Fibroblast of villous mesenchyme (primary cell): ENCODE measurements around the gene MEX3A. TPM values are rescaled to one million over a fixed set of nuclear protein-coding genes. Genes with fewer than 3 reads are reported as not detected.

ENCODE experiments used
- DNase-seq: peaks from one replicate; pipeline ENCODE4 v3.0.0-alpha.2; 2010; ENCODE audit warnings: low read depth
- H3K4me3 ChIP-seq: 2 replicates; pipeline ENCODE4 v1.5.1; 2011; ENCODE audit warnings: low read depth, mild to moderate bottlenecking, low read length
- CTCF ChIP-seq: IDR thresholded peaks from 2 replicates; pipeline ENCODE4 v1.5.1; 2012; ENCODE audit warnings: low read depth, mild to moderate bottlenecking, low read length; ENCODE audit not compliant: insufficient read depth
- total RNA-seq: library from RNA; depleted of rRNA; stranded (reverse); fragments of >200 nt; gene quantifications from 2 replicates; pipeline ENCODE4 v1.2.3, GENCODE V29; 2012

The MEX3A gene
- total RNA-seq, 1 donor: 1.7 TPM

DNA sequence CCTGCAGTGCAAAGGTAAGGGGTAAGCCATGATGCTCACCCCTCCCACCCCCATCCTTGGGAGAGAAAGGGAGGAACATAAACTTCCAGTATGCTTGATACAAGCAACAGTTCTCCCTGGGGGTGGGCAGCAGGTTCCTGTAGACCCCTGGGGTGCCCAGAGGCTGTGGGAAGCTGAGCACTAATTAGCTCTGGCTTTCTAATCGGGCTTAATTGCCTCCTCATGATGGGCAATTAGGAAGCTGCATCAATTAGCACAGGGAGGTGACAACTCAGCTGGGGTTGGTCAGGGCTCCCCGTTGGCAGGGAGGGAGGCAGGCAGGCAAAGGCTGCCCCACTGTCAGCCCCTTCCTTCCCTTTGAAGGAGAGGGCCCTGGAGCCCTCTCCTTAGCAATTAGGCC lies 16.5 kb upstream of the MEX3A start:
- no peak overlapping the region for H3K4me3 ChIP-seq
- no peak for DNase-seq
- TF ChIP-seq CTCF: no peak

DNA sequence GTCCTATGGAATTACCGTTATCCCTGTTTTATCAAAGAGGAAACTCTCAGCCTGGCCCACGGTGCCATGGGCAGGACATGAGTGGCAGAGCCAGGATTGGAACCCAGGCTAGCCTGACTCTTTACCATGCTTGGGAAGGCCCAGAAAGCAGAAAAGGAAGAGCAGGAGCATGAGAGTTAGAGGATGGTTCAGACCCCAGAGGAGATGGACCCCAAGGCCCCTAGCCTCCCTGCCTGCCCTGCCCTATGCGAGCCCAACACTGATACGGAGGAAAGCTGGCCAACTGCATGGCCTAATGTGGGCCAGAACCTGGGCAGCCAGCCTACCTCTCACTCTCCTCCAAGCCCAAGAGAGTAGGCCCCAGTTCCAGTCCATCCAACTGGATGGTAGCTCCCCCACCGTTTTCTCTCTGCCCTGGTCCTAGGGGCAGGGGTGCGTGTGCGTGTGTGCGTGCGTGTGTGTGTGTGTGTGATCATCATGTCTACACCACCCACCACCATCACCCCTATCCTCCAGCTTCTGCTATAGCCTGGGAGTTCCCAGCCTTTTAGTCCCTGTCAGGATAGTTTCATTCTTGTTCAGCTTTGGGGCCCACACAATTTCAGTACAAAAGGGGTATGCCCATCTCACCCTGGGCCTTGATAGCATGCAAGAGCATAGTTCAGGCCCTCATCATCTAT lies 15.4 kb upstream of the MEX3A start:
- TF ChIP-seq CTCF: no peak
- H3K4me3 ChIP-seq: no peak overlapping the region
- no peak for DNase-seq

DNA sequence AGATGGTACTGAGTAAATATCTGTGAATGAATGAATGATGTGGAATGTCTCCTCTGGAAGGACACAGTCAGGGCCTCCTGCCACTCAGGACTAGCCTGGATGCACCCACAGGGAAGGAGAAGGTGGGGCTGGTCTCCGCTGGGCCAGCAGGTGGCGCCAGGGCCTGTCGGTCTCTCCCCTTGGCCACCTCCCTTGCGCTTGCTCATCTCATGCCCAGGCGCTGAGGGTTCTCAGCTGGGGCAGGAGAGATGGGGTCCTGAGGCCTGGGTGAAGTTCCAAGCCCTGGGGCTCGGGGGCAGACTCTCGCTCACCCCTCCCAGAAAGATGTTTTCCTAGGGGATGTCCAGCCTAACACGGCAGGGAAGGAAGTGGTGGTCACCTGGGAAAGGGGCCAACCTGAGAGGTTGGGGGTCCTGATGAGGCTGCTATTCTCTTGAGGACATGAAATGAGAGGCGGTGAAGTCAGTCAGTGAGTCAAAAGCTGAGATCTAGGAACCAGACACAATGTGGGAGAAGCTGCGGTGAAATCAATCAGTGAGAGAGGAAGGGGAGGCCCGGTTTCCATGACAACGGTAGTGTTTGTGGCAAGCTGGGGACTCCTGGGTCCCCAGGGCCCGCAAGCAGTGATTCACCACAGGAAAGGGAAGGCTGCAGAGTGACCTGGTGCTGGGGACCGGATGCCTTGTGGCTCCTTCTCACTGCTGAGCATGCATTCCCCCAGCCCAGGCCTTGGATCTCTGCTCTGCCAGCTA lies 14.6 kb upstream of the MEX3A start:
- H3K4me3 ChIP-seq: no peak overlapping the region
- DNase-seq: peak; percentile 82
- TF ChIP-seq CTCF: peak; percentile 97

- DNase-seq: no peak
- no peak for TF ChIP-seq CTCF
- no peak overlapping the region for H3K4me3 ChIP-seq
Measured at GRCh38 chr1:156095906-156096508, 13.7 kb upstream of the MEX3A start.

GRCh38 chr1:156091610-156092009 lies 9.3 kb upstream of the MEX3A start:
- no peak overlapping the region for H3K4me3 ChIP-seq
- no peak for TF ChIP-seq CTCF
- no peak for DNase-seq

- no peak overlapping the region for H3K4me3 ChIP-seq
- peak; percentile 71 for TF ChIP-seq CTCF
- peak; percentile 81 for DNase-seq
Measured at GRCh38 chr1:156090840-156091188, 8.5 kb upstream of the MEX3A start.
